ENCODE results near the gene RGPD8.
"Not testable (repeated sequence)": the region's sequence is repeated elsewhere in the genome, so short reads cannot be mapped to it uniquely, and the experiment has no call there.

DNA sequence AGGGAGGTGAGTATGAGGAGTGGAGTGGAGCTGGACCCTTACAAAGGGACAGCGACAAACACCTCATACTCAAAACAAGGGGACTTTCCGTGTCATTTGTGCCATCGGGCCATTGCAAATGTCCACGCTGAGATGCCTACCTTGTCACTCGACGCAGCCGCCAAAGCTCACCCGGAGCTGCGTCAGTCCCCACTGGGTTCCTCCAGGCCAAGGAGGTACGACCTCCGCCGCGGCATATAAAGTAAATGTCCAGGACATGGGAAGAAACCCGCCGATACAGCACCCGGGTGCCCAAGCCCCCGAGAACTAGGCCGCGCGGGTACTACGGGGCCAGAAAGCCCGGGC lies 1.1 kb downstream of the RGPD8 start:
- TF ChIP-seq EZH2 (IDR thresholded peaks at IDR 0.05; ENCODE audit: borderline replicate concordance, insufficient read depth, low read length, poor library complexity, severe bottlenecking); EP300 (conservative IDR thresholded peaks at IDR 0.05; ENCODE audit: poor library complexity, severe bottlenecking): not testable (repeated sequence)
- TF ChIP-seq, protein P1, sequence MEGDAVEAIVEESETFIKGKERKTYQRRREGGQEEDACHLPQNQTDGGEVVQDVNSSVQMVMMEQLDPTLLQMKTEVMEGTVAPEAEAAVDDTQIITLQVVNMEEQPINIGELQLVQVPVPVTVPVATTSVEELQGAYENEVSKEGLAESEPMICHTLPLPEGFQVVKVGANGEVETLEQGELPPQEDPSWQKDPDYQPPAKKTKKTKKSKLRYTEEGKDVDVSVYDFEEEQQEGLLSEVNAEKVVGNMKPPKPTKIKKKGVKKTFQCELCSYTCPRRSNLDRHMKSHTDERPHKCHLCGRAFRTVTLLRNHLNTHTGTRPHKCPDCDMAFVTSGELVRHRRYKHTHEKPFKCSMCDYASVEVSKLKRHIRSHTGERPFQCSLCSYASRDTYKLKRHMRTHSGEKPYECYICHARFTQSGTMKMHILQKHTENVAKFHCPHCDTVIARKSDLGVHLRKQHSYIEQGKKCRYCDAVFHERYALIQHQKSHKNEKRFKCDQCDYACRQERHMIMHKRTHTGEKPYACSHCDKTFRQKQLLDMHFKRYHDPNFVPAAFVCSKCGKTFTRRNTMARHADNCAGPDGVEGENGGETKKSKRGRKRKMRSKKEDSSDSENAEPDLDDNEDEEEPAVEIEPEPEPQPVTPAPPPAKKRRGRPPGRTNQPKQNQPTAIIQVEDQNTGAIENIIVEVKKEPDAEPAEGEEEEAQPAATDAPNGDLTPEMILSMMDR (IDR thresholded peaks at IDR 0.05; ENCODE audit: poor library complexity, severe bottlenecking): not testable (repeated sequence)

Measured in neural cell (in vitro differentiated cells).